DOHH2 (cell line): ENCODE measurements around the gene LTO1.

ENCODE experiments used
- H3F3A ChIP-seq: fragments of 200-600 bp; sonication (generic), shearing (Covaris generic); 2 replicates; pipeline ENCODE4 v1.6.0; 2016; ENCODE audit warnings: antibody characterized with exemption, mild to moderate bottlenecking; ENCODE audit not compliant: control insufficient read depth, insufficient read depth
- H3K27ac ChIP-seq: fragments of 200-600 bp; sonication (generic); 2 replicates; pipeline ENCODE4 v1.5.1; 2014; ENCODE audit warnings: low read depth, mild to moderate bottlenecking, low read length, moderate library complexity
- H3K27me3 ChIP-seq: fragments of 200-600 bp; sonication (generic); 2 replicates; pipeline ENCODE4 v1.6.1; 2014; ENCODE audit warnings: mild to moderate bottlenecking, low read length, mixed read lengths; ENCODE audit not compliant: control insufficient read depth
- H3K36me3 ChIP-seq: fragments of 200-600 bp; sonication (generic); 2 replicates; pipeline ENCODE4 v1.6.1; 2014; ENCODE audit warnings: mild to moderate bottlenecking, low read length, moderate library complexity, mixed read lengths; ENCODE audit not compliant: control insufficient read depth
- H3K4me1 ChIP-seq: fragments of 200-600 bp; sonication (generic); 2 replicates; pipeline ENCODE4 v1.6.1; 2014; ENCODE audit warnings: mild to moderate bottlenecking, low read length, mixed read lengths; ENCODE audit not compliant: control insufficient read depth
- H3K4me2 ChIP-seq: fragments of 200-600 bp; sonication (generic); 2 replicates; pipeline ENCODE4 v1.6.0; 2014; ENCODE audit warnings: mild to moderate bottlenecking, low read length, moderate library complexity
- H3K4me3 ChIP-seq: fragments of 200-600 bp; sonication (generic); 2 replicates; pipeline ENCODE4 v1.5.1; 2014; ENCODE audit warnings: mild to moderate bottlenecking, low read length, mixed read lengths
- H3K79me2 ChIP-seq: fragments of 200-600 bp; sonication (generic); 2 replicates; pipeline ENCODE4 v1.6.1; 2014; ENCODE audit warnings: mild to moderate bottlenecking, low read length, mixed read lengths; ENCODE audit not compliant: control insufficient read depth
- H3K9me2 ChIP-seq: fragments of 200-600 bp; sonication (generic); replicated peaks from 2 replicates; pipeline ENCODE4 v1.6.1; 2014; ENCODE audit warnings: mild to moderate bottlenecking, low read length, mixed read lengths; ENCODE audit not compliant: control insufficient read depth
- H3K9me3 ChIP-seq: fragments of 200-600 bp; sonication (generic); 2 replicates; pipeline ENCODE4 v1.6.1; 2014; ENCODE audit warnings: antibody characterized with exemption, low read length, mixed read lengths; ENCODE audit not compliant: control insufficient read depth, insufficient read depth
- H4K20me1 ChIP-seq: fragments of 200-600 bp; sonication (generic); 2 replicates; pipeline ENCODE4 v1.6.0; 2014; ENCODE audit warnings: low read depth, mild to moderate bottlenecking, antibody characterized with exemption, low read length, moderate library complexity; ENCODE audit not compliant: control insufficient read depth, insufficient read depth
- EZH2phosphoT487 ChIP-seq: fragments of 200-600 bp; sonication (generic); IDR thresholded peaks from 2 replicates; pipeline ENCODE4 v1.6.1; 2017; ENCODE audit warnings: borderline replicate concordance, mild to moderate bottlenecking, antibody characterized with exemption, low read length, moderate library complexity, mixed read lengths
- TF ChIP-seq, protein P1 (sequence below): fragments of 200-600 bp; sonication (generic); IDR thresholded peaks from one replicate; pipeline ENCODE4 v1.5.1; 2014; ENCODE audit warnings: antibody characterized with exemption, mild to moderate bottlenecking, low read depth, low read length; ENCODE audit not compliant: poor library complexity, severe bottlenecking

LTO1 gene

DNA sequence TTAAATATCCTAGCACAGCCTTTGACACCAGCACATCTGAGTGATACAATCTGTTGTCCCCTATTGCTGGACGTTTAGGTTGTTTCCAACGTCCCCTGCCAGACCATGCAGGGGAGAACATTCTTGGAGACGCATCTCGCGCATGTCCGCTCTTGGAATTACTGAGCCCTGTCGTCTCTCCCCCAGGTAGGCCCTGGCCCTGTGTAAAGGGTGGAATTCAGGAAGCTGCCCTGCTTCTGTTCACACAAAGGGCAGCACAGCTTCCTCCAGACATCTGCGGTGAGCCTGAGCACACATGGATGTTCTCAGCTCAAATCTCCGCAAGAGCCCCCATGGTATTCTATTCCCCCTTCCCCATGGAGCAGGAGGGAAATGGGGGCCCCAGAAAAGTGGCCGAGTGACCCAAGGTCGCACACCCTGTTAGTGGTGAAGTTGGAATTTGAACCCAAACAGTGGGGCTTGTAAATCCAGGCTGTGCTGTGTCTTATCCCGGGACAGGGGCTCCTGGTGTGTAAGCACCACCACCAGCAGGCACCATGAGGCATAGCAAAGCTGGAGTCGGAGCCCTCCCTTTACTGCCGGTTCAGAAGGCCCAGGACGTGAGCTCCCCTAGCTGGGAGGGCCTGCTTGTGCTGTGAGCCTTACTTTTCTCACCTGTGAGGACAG, 33.7 kb upstream of the LTO1 start:
- H3K4me2 ChIP-seq = no peak overlapping the region
- 0 out of 2 replicates have a peak, but pooled peaks cover 2% of the 10 kb centered on the region for H4K20me1 ChIP-seq
- no peaks in the 10 kb centered on the region for H3K36me3 ChIP-seq
- TF ChIP-seq, protein P1, sequence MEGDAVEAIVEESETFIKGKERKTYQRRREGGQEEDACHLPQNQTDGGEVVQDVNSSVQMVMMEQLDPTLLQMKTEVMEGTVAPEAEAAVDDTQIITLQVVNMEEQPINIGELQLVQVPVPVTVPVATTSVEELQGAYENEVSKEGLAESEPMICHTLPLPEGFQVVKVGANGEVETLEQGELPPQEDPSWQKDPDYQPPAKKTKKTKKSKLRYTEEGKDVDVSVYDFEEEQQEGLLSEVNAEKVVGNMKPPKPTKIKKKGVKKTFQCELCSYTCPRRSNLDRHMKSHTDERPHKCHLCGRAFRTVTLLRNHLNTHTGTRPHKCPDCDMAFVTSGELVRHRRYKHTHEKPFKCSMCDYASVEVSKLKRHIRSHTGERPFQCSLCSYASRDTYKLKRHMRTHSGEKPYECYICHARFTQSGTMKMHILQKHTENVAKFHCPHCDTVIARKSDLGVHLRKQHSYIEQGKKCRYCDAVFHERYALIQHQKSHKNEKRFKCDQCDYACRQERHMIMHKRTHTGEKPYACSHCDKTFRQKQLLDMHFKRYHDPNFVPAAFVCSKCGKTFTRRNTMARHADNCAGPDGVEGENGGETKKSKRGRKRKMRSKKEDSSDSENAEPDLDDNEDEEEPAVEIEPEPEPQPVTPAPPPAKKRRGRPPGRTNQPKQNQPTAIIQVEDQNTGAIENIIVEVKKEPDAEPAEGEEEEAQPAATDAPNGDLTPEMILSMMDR = no peak
- TF ChIP-seq EZH2phosphoT487 = no peak
- H3K9me3 ChIP-seq = no peaks in the 10 kb centered on the region
- H3F3A ChIP-seq = no peaks in the 10 kb centered on the region
- peaks cover 17% of the 10 kb centered on the region for H3K27me3 ChIP-seq
- no peak overlapping the region for H3K4me3 ChIP-seq
- H3K79me2 ChIP-seq = no peaks in the 10 kb centered on the region
- H3K4me1 ChIP-seq = peaks cover 10% of the 10 kb centered on the region
- H3K27ac ChIP-seq = no peak overlapping the region
- no peaks in the 10 kb centered on the region for H3K9me2 ChIP-seq

DNA sequence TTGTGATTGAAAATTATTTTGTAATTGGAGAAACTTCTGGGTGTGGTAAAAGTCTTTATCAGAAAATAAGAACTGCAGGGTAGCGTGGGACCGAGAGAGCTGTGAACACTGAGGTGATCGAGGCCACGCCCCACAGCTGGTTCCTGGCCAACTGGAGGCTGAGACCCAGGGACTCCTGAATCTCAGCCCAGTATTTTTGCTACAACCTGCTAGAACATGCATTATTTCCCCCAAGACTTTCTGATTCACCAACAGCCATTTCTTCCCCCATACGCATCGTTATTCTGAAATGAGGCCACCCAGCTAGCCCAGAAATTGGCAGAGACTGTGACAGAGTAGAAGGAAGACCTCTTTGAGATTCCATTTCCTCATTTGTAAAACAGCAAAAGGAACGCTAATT, 32.0 kb upstream of the LTO1 start:
- H3K9me3 ChIP-seq = no peaks in the 10 kb centered on the region
- H3K27me3 ChIP-seq = peaks cover 17% of the 10 kb centered on the region
- no peaks in the 10 kb centered on the region for H3K36me3 ChIP-seq
- H3K27ac ChIP-seq = no peak overlapping the region
- no peaks in the 10 kb centered on the region for H3K79me2 ChIP-seq
- H3K4me2 ChIP-seq = no peak overlapping the region
- H3F3A ChIP-seq = no peaks in the 10 kb centered on the region
- 0 out of 2 replicates have a peak, but pooled peaks cover 2% of the 10 kb centered on the region for H4K20me1 ChIP-seq
- peaks cover 6% of the 10 kb centered on the region for H3K4me1 ChIP-seq
- TF ChIP-seq EZH2phosphoT487 = no peak
- TF ChIP-seq, protein P1 = no peak
- H3K9me2 ChIP-seq = no peaks in the 10 kb centered on the region
- no peak overlapping the region for H3K4me3 ChIP-seq

DNA sequence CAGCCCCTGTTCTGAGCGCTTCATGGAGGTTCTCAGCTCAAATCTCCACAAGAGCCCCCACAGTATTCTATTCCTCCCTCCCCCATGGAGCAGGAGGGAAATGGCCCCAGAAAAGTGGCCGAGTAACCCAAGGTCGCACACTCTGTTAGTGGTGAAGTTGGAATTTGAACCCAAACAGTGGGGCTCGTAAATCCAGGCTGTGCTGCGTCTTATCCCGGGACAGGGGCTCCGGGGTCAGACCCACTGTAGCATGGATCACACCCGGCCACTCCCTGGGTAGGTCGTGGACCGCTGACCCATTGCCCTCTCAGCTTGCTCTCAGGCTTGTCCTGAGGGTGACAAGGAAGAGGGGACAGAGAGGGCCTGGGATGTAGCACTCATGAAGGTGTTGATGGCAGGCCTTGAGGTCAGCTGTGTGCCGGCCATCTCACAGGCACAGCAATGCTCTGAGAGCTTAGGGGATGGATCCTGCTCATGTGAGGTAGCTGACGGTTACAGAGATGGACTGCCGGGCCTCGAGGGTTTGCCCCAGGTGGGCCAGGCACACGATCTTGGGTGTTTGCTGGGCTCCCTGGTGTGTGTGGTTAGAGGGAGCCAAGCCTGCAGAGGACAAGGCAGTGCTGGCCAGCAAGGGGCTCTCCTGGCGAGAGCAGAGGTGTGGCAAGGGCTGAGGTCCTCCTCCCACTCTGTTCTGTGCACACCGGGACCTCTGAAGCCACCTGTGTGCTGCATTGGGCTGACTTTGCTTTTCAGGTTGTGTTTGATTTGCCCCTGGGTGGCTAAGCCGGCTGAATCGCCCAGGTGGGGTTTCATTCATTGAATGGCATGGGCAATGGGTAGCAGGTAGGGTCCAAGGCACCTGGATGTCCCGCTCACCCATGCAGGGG, 31.0 kb upstream of the LTO1 start:
- no peak overlapping the region for H3K4me2 ChIP-seq
- H3K9me3 ChIP-seq = no peaks in the 10 kb centered on the region
- H3F3A ChIP-seq = no peaks in the 10 kb centered on the region
- peaks cover 17% of the 10 kb centered on the region for H3K27me3 ChIP-seq
- no peaks in the 10 kb centered on the region for H3K9me2 ChIP-seq
- H3K4me1 ChIP-seq = no peaks in the 10 kb centered on the region
- H3K36me3 ChIP-seq = no peaks in the 10 kb centered on the region
- H3K4me3 ChIP-seq = no peak overlapping the region
- no peak overlapping the region for H3K27ac ChIP-seq
- TF ChIP-seq, protein P1 = no peak
- TF ChIP-seq EZH2phosphoT487 = no peak
- H4K20me1 ChIP-seq = 0 out of 2 replicates have a peak, but pooled peaks cover 2% of the 10 kb centered on the region
- H3K79me2 ChIP-seq = no peaks in the 10 kb centered on the region
